PC-3 (cell line): ENCODE results near the gene GASK1B.

ENCODE experiments used
- CTCF ChIP-seq: fragments of 300-600 bp; sonication (generic); conservative IDR thresholded peaks from 2 replicates; pipeline ENCODE4 v1.5.1; 2017; ENCODE audit warnings: antibody characterized with exemption, low read depth, mild to moderate bottlenecking, low read length
- EZH2phosphoT487 ChIP-seq: fragments of 300-600 bp; sonication (generic); IDR thresholded peaks from 2 replicates; pipeline ENCODE4 v1.6.1; 2018; ENCODE audit warnings: mild to moderate bottlenecking, antibody characterized with exemption, low read length, borderline replicate concordance

GRCh38 chr4:158217763-158218162 lies 44.9 kb upstream of the GASK1B start:
- no peak for TF ChIP-seq CTCF
- no peak for TF ChIP-seq EZH2phosphoT487
